Choroid plexus epithelial cell (primary cell): ENCODE results near the gene THSD4.
A peak's percentile ranks its signal among the peaks of the same experiment; 100 is the strongest.
"Not testable (repeated sequence)": the region's sequence is repeated elsewhere in the genome, so short reads cannot be mapped to it uniquely, and the experiment has no call there.

Experiments used
- DNase-seq: peaks from one replicate; pipeline ENCODE4 v3.0.0-alpha.2; 2010; ENCODE audit warnings: low read depth
- H3K4me3 ChIP-seq: 2 replicates; pipeline ENCODE4 v1.5.1; 2011; ENCODE audit warnings: low read depth, mild to moderate bottlenecking, control low read depth, low read length, moderate library complexity
- TF ChIP-seq, protein P1 (sequence below): conservative IDR thresholded peaks from 2 replicates; pipeline ENCODE4 v1.5.1; 2011; ENCODE audit warnings: low read depth, mild to moderate bottlenecking, control low read depth, inconsistent platforms, low read length, moderate library complexity

THSD4 gene

DNA sequence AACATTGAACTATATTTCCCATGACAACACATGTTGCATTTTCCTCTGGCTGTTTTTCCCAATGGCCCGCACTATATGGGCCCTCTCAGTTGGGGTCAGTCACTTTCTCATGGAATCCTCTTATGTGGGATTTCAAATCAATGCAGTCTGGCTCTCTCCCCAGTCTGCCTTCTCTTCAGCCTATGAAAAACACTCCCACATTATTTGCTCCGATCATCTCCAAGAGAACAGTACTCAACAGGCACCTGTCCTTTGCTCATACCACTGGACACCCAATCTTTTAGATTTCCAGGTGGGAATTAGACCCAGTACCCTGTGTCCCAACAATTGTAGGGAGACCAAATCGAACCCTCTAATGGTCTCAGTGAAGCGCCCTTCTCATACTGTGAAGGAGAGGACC, 251.3 kb downstream of the THSD4 start:
- H3K4me3 ChIP-seq: no peak overlapping the region
- DNase-seq: no peak
- TF ChIP-seq, protein P1, sequence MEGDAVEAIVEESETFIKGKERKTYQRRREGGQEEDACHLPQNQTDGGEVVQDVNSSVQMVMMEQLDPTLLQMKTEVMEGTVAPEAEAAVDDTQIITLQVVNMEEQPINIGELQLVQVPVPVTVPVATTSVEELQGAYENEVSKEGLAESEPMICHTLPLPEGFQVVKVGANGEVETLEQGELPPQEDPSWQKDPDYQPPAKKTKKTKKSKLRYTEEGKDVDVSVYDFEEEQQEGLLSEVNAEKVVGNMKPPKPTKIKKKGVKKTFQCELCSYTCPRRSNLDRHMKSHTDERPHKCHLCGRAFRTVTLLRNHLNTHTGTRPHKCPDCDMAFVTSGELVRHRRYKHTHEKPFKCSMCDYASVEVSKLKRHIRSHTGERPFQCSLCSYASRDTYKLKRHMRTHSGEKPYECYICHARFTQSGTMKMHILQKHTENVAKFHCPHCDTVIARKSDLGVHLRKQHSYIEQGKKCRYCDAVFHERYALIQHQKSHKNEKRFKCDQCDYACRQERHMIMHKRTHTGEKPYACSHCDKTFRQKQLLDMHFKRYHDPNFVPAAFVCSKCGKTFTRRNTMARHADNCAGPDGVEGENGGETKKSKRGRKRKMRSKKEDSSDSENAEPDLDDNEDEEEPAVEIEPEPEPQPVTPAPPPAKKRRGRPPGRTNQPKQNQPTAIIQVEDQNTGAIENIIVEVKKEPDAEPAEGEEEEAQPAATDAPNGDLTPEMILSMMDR: no peak

DNA sequence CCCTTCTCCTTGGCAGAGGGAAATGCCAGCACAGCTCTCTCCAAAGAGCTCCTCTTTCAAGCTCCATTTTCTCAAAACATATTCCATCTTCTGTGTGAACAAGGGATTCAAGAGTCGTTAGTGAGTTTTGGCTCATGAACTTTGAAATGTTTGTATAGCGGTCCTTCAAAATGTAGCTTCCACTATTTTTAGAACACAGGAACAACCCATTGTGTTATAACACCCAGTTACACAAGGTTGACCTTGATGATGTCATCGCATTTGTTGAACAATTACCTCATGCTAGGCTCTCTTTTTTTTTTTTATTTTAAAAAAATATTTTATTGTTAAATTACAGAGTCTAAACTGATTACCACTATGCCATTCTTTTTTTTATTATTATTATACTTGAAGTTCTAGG, 251.7 kb downstream of the THSD4 start:
- peak; percentile 50 for DNase-seq
- TF ChIP-seq, protein P1: no peak
- no peak overlapping the region for H3K4me3 ChIP-seq

DNA sequence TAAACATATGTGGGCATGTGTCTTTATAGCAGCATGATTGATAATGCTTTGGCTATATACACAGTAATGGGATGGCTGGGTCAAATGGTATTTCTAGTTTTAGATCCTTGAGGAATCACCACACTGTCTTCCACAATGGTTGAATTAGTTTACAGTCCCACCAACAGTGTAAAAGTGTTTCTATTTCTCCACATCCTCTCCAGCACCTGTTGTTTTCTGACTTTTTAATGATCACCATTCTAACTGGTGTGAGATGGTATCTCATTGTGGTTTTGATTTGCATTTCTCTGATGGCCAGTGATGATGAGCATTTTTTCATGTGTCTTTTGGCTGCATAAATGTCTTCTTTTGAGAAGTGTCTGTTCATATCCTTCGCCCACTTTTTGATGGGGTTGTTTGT, 252.5 kb downstream of the THSD4 start:
- DNase-seq, H3K4me3 ChIP-seq: not testable (repeated sequence)

GRCh38 chr15:71372769-71373168, 257.5 kb downstream of the THSD4 start:
- H3K4me3 ChIP-seq, DNase-seq: not testable (repeated sequence)

GRCh38 chr15:71373917-71374316, 258.6 kb downstream of the THSD4 start:
- no peak for DNase-seq
- no peak overlapping the region for H3K4me3 ChIP-seq
- TF ChIP-seq, protein P1: no peak

- no peak overlapping the region for H3K4me3 ChIP-seq
- TF ChIP-seq, protein P1: no peak
- DNase-seq: no peak
Observed at GRCh38 chr15:71374607-71375352, 259.5 kb downstream of the THSD4 start.

- no peak overlapping the region for H3K4me3 ChIP-seq
- no peak for DNase-seq
- TF ChIP-seq, protein P1: no peak
Observed at GRCh38 chr15:71375934-71376333, 260.7 kb downstream of the THSD4 start.

DNA sequence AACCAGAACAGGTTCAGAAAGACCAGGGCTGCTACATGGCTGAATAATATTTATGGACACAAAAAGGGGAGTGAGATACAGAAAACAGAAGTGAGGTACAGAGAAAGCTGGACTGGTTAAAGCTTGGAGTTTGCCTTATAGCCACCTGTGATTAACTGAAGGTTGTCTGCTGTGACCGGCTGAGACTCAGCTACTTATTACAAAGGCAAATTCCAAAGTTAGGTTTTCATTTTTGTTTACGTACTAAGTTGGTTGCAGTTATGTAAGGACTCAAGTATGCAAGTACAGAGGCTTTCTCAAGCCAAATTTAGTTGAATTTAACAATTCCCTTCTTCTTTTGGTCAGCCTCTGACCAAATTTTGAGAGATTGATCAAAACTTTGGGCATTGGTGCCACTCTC, 264.6 kb downstream of the THSD4 start:
- H3K4me3 ChIP-seq: no peak overlapping the region
- TF ChIP-seq, protein P1: no peak
- peak; percentile 57 for DNase-seq
